ENCODE measurements around the gene UGGT2. TPM values are rescaled to one million over a fixed set of nuclear protein-coding genes. Genes with fewer than 3 reads are reported as not detected.

UGGT2 gene
- total and polyA plus RNA-seq, 8 donors = 24.1 to 50.0 (median 43.3) TPM

DNA sequence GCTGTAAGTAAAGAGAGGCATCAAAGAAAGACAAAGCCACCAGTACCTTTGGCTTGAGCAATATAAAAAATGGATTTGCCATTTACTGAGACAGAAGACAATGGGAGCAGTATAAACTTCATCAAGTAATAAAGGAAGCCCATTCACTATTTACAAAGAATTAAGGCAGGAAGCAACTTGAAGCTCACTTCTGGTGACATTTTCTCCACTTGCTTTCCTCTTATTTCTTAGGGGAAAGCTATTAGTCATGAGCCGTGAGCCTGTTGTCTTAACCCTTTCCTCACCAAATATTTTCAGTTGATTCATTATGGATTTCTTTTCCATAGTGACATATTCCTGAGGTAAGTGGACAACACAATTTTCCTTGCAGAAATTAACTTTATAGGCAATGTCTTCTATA is 219.5 kb downstream of the UGGT2 start:
- intact Hi-C loops (cut with DNase I) = loop anchor here in 1 of 2 donors (5.0 kb wide), 1 partner anchor 211 kb away; no protein-coding TSS in a partner anchor
- Histone ChIP-seq H3K36me3 (no peaks in the 10 kb centered on the region), H3K27me3 (no peaks in the 10 kb centered on the region), H3K4me1 (peaks cover 4 to 6% of the 10 kb centered on the region in 2 donors), H3K9me3 (peaks cover 0 to 5% of the 10 kb centered on the region in 2 donors), H3K4me3 (no peak overlapping the region), H3K27ac (no peak overlapping the region)
- DNase-seq (no peak), ATAC-seq (peak; percentile 54)
- TF ChIP-seq, protein P1, sequence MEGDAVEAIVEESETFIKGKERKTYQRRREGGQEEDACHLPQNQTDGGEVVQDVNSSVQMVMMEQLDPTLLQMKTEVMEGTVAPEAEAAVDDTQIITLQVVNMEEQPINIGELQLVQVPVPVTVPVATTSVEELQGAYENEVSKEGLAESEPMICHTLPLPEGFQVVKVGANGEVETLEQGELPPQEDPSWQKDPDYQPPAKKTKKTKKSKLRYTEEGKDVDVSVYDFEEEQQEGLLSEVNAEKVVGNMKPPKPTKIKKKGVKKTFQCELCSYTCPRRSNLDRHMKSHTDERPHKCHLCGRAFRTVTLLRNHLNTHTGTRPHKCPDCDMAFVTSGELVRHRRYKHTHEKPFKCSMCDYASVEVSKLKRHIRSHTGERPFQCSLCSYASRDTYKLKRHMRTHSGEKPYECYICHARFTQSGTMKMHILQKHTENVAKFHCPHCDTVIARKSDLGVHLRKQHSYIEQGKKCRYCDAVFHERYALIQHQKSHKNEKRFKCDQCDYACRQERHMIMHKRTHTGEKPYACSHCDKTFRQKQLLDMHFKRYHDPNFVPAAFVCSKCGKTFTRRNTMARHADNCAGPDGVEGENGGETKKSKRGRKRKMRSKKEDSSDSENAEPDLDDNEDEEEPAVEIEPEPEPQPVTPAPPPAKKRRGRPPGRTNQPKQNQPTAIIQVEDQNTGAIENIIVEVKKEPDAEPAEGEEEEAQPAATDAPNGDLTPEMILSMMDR (IDR thresholded peaks at IDR 0.05) = no peak

DNA sequence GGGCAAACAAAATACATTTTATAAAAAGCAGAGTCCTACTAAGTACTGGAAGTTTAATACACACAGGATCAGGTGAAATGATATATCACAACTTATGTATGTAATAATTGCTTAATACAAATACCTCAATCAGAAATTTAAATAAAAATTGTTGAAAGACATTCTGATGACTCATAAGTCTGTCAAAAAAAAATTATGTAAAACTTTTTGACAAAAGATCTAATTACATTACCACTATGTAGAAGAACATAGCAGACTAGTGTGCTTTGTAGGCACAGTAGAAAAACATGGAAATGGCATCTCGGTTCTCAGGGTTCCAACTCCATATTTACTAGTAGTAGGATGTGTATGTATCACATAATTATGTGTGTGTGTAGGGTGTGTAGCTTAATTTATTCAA is 220.1 kb downstream of the UGGT2 start:
- H3K9me3 ChIP-seq = peaks cover 0 to 5% of the 10 kb centered on the region in 2 donors
- no peaks in the 10 kb centered on the region for H3K27me3 ChIP-seq
- intact Hi-C loops (cut with DNase I) = loop anchor here in 1 of 2 donors (5.0 kb wide), 1 partner anchor 211 kb away; no protein-coding TSS in a partner anchor
- no peak for ATAC-seq
- no peaks in the 10 kb centered on the region for H3K36me3 ChIP-seq
- no peak overlapping the region for H3K4me3 ChIP-seq
- H3K4me1 ChIP-seq = peaks cover 4 to 6% of the 10 kb centered on the region in 2 donors
- TF ChIP-seq, protein P1 (IDR thresholded peaks at IDR 0.05) = no peak
- no peak for DNase-seq
- H3K27ac ChIP-seq = no peak overlapping the region

DNA sequence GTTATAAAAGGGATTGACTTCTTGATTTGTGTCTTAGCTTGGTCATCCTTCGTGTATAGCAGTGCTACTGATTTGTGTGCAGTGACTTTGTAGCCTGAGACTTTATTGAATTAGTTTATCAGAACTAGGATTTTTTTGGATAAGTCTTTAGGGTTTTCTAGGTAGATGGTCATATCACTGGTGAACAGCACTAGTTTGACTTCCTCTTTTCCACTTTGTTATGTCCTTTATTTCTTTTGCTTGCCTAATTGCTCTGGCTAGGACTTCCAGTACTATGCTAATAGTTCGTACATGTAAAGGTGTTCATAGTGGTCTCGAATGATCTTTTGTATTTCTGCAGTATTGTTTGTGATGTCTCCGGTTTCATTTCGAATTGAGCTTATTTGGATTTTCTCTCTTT is 230.9 kb downstream of the UGGT2 start:
- Histone ChIP-seq H3K4me1 (no peaks in the 10 kb centered on the region), H3K36me3 (peaks cover 0 to 12% of the 10 kb centered on the region in 2 donors), H3K27me3 (no peaks in the 10 kb centered on the region), H3K4me3 (no peak overlapping the region), H3K27ac (no peak overlapping the region), H3K9me3 (no peaks in the 10 kb centered on the region)
- no peak for ATAC-seq
- DNase-seq = no peak
- intact Hi-C loops (cut with DNase I) = no loop called here
- TF ChIP-seq, protein P1 (IDR thresholded peaks at IDR 0.05) = no peak

DNA sequence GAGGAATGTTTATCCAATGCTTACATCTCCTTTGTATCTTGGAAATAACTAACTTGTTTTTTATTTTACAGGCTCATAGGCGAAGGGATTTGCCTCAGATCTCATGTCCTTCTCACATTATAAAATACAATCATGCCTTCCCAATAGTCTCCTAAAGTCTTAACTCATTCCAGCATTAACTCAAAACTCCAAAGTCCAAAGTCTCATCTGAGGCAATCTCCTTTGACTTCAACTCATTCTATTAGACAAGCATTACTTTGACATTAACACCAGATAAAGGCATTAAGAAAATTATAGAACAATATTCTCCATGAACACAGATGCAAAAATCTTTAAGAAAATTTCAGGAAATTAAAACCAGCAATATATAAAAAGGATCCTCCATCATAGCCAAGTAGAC is 238.7 kb downstream of the UGGT2 start:
- ATAC-seq (no peak), DNase-seq (no peak)
- no peaks in the 10 kb centered on the region for H3K27me3 ChIP-seq
- intact Hi-C loops (cut with DNase I) = no loop called here
- no peak overlapping the region for H3K27ac ChIP-seq
- no peaks in the 10 kb centered on the region for H3K4me1 ChIP-seq
- no peak overlapping the region for H3K4me3 ChIP-seq
- H3K36me3 ChIP-seq = peaks cover 0 to 28% of the 10 kb centered on the region in 2 donors
- TF ChIP-seq, protein P1 (IDR thresholded peaks at IDR 0.05) = no peak
- peaks cover 0 to 21% of the 10 kb centered on the region in 2 donors for H3K9me3 ChIP-seq

DNA sequence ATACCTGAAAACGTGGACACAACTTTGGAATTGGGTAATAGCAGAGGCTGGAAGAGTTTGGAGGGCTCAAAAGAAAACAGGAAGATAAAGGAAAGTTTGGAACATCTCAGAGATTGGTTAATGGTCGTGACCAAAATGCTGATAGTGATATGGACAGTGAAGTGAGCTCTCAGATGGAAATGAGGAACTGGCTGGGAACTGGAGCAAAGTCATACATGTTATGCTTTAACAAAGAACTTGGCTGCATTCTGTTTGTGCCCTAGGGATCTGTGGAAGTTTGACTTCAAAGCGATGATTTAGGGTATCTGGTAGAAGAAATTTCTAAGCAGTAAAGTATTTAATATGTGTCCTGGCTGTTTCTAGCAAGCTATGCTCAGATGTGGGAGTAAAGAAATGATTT is 240.1 kb downstream of the UGGT2 start:
- no peak overlapping the region for H3K27ac ChIP-seq
- no peak for DNase-seq
- H3K27me3 ChIP-seq = no peaks in the 10 kb centered on the region
- H3K9me3 ChIP-seq = peaks cover 0 to 24% of the 10 kb centered on the region in 2 donors
- no peak overlapping the region for H3K4me3 ChIP-seq
- no peak for ATAC-seq
- H3K4me1 ChIP-seq = no peaks in the 10 kb centered on the region
- H3K36me3 ChIP-seq = peaks cover 0 to 32% of the 10 kb centered on the region in 2 donors
- TF ChIP-seq, protein P1 (IDR thresholded peaks at IDR 0.05) = no peak
- intact Hi-C loops (cut with DNase I) = no loop called here
